Testis (tissue), 2 donors: ENCODE measurements around the gene RRAD.

Experiments
- POLR2A ChIP-seq: fragments of 450-650 bp; IDR thresholded peaks from one replicate; pipeline ENCODE4 v1.6.1; 2017; ENCODE audit warnings: antibody characterized with exemption, mild to moderate bottlenecking, moderate library complexity
- TF ChIP-seq, protein P1 (sequence below), 3 experiments: fragments of 450-650 bp in 2 of 3; fragments of 200-600 bp in 1 of 3; sonication (generic) in 1 of 3; IDR thresholded peaks; one replicate each; pipeline ENCODE4 v1.5.1; 2016 to 2019; ENCODE audit warnings: antibody characterized with exemption in 3 of 3, mild to moderate bottlenecking in 2 of 3, moderate library complexity in 1 of 3

- TF ChIP-seq, protein P1, sequence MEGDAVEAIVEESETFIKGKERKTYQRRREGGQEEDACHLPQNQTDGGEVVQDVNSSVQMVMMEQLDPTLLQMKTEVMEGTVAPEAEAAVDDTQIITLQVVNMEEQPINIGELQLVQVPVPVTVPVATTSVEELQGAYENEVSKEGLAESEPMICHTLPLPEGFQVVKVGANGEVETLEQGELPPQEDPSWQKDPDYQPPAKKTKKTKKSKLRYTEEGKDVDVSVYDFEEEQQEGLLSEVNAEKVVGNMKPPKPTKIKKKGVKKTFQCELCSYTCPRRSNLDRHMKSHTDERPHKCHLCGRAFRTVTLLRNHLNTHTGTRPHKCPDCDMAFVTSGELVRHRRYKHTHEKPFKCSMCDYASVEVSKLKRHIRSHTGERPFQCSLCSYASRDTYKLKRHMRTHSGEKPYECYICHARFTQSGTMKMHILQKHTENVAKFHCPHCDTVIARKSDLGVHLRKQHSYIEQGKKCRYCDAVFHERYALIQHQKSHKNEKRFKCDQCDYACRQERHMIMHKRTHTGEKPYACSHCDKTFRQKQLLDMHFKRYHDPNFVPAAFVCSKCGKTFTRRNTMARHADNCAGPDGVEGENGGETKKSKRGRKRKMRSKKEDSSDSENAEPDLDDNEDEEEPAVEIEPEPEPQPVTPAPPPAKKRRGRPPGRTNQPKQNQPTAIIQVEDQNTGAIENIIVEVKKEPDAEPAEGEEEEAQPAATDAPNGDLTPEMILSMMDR (IDR thresholded peaks at IDR 0.05) = peak; percentile 78 to 91 (median 89)
- TF ChIP-seq POLR2A = no peak
Observed at GRCh38 chr16:66872943-66873684, 52.2 kb downstream of the RRAD start.
